Prostate gland (tissue), 2 donors: Measurements from ENCODE around the gene FAM24B.

Experiments used
- POLR2A ChIP-seq: fragments of 450-650 bp; IDR thresholded peaks from one replicate; pipeline ENCODE4 v1.6.1; 2016; ENCODE audit warnings: antibody characterized with exemption, mild to moderate bottlenecking
- POLR2AphosphoS5 ChIP-seq: sonication (generic); formaldehyde crosslinking; IDR thresholded peaks from one replicate; pipeline ENCODE4 v1.6.1; 2017; ENCODE audit warnings: antibody characterized with exemption
- TF ChIP-seq, protein P1 (sequence below), 4 experiments: fragments of 200-600 bp in 2 of 4; fragments of 450-650 bp in 2 of 4; sonication (generic) in 2 of 4; IDR thresholded peaks; 1 replicate in 3 of 4; 2 replicates in 1 of 4; pipeline ENCODE4 v1.5.1; 2016 to 2019; ENCODE audit warnings: antibody characterized with exemption in 4 of 4, mild to moderate bottlenecking in 2 of 4, moderate library complexity in 2 of 4

DNA sequence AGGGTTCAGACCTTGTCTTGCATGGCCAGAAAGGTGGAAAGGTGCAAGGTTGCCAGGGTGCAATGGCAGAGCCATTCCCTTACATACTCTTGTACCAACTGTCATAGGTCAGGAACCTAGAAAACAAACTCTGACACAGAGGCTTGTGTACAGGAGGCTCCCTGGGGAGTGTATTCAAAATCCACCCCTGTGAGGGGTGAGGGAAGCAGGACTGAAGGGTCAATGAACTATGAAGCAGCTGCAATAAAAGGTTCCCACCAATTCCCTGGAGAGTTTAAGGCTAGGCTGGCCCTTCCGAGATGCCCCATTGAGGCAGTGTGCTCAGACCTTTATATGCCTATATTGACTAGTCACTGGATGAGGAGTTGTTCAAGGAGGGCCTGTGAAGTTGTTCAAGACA, 19.9 kb downstream of the FAM24B start:
- TF ChIP-seq, protein P1, sequence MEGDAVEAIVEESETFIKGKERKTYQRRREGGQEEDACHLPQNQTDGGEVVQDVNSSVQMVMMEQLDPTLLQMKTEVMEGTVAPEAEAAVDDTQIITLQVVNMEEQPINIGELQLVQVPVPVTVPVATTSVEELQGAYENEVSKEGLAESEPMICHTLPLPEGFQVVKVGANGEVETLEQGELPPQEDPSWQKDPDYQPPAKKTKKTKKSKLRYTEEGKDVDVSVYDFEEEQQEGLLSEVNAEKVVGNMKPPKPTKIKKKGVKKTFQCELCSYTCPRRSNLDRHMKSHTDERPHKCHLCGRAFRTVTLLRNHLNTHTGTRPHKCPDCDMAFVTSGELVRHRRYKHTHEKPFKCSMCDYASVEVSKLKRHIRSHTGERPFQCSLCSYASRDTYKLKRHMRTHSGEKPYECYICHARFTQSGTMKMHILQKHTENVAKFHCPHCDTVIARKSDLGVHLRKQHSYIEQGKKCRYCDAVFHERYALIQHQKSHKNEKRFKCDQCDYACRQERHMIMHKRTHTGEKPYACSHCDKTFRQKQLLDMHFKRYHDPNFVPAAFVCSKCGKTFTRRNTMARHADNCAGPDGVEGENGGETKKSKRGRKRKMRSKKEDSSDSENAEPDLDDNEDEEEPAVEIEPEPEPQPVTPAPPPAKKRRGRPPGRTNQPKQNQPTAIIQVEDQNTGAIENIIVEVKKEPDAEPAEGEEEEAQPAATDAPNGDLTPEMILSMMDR (IDR thresholded peaks at IDR 0.05) = no peak
- TF ChIP-seq POLR2AphosphoS5 (no peak), POLR2A (no peak)
